Cardiac fibroblast (primary cell): ENCODE data around the gene PYGO1.
A peak's percentile ranks its signal among the peaks of the same experiment; 100 is the strongest.

Source experiments
- DNase-seq, 2 donors: peaks; one replicate each; pipeline versions ENCODE4 v3.0.0 to v3.0.0-alpha.2; 2010; ENCODE audit warnings: low read depth in 2 of 2
- H3K4me3 ChIP-seq, 2 donors: replicated peaks in 1 of 2; 1 replicate in 1 of 2; 2 replicates in 1 of 2; pipeline ENCODE4 v1.5.1; 2011; ENCODE audit warnings: low read depth in 2 of 2, low read length in 2 of 2, mild to moderate bottlenecking in 2 of 2, moderate library complexity in 1 of 2
- TF ChIP-seq, protein P1 (sequence below): IDR thresholded peaks from one replicate; pipeline ENCODE4 v1.5.1; 2011; ENCODE audit warnings: low read depth, mild to moderate bottlenecking, low read length, inconsistent platforms

PYGO1 gene

DNA sequence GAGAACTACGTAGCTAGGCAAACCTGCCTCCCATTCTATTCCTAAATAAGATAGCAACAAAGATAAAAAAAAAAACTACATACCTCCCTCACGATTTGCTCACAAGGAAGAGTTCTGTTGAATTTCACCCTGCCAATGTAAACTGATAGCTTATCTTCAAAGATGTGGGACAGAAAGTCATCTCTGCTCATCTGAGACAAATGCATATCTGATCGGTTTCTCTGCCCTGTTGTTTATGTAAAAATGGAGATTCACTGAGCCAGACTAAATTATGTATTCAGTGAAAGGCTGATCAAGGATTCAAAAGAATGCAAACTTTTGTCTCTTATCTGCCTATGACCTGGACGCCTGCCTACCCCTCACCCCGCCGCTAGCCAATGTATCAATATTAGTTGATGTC, 11.2 kb downstream of the PYGO1 start:
- H3K4me3 ChIP-seq: no peak overlapping the region
- TF ChIP-seq, protein P1, sequence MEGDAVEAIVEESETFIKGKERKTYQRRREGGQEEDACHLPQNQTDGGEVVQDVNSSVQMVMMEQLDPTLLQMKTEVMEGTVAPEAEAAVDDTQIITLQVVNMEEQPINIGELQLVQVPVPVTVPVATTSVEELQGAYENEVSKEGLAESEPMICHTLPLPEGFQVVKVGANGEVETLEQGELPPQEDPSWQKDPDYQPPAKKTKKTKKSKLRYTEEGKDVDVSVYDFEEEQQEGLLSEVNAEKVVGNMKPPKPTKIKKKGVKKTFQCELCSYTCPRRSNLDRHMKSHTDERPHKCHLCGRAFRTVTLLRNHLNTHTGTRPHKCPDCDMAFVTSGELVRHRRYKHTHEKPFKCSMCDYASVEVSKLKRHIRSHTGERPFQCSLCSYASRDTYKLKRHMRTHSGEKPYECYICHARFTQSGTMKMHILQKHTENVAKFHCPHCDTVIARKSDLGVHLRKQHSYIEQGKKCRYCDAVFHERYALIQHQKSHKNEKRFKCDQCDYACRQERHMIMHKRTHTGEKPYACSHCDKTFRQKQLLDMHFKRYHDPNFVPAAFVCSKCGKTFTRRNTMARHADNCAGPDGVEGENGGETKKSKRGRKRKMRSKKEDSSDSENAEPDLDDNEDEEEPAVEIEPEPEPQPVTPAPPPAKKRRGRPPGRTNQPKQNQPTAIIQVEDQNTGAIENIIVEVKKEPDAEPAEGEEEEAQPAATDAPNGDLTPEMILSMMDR: no peak
- no peak for DNase-seq

DNA sequence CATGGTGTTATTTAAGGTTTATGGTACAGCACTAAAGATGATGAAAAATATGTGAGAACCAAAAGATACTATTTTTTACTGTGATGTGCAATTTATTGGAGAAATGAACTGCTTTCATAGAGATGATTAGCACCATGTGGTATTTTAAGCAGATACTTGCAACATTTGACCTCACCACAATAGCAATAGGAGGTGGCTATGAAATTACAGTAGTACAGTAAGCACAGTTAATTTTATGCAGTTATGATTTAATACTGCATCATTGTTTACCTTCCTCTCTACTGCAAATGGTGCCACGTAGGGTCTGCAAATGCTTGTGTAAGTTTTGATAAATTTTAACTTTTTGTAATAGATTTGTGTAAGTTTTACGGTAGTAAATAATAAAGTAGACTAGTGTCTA, 14.0 kb downstream of the PYGO1 start:
- peak in 1 of 2 donors; percentile 40 for DNase-seq
- TF ChIP-seq, protein P1: no peak

DNA sequence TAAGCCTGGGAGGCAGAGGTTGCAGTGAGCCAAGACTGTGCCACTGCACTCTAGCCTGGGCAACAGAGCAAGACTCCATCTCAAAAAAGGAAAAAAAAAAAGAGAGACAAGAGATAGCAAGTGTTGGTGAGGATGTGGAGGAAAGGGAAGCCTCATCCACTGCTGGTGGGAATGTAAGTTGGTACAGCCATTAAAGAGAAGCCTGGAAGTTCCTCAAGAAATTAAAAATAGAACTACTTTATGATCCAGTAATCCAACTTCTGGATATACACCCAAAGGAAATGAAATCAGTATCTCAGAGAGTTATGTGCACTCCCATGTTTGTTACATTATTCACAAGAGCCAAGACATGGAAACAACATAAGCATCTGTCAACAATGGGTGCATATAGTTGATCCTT, 14.9 kb downstream of the PYGO1 start:
- no peak for DNase-seq
- H3K4me3 ChIP-seq: no peak overlapping the region
- TF ChIP-seq, protein P1: no peak

More for the DNA sequence above, 14.0 kb downstream of the PYGO1 start:
- no peak overlapping the region for H3K4me3 ChIP-seq

DNA sequence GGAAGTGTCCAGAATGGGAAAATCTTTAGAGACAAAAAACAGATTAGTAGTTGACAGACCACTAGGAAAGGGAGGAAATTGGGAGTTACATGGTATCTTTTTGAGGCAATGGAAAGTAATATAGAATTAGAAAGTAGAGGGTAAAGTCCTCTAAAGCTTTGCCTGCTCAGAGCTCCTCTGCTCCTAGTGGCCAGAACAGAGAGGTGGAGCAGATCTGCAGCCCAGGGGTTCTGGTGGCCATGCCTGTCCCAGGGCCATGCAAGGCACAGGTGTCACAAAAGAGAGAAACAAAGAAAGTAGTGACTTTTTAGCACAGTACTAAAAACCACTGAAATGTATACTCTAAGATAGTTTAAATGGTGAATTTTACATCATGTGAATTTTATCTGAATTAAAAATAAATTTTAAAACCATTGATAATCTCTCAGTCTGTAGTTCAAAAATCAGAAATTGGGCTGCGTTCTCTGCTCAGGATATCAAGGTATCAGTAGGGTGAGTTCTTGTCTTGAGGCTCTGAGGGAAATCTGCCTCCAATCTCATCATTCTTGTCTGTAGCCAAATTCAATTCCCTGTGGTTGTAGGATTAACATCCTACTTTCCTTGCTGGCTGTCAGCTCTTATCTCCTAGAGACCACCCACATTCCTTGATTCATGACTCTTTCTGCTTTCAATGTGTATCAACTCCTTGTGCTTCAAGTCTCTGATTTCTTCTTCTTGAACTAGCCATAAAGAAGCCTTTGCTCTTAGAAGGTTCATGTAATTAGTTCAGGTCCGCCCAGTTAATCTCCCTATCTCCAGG, 23.6 kb downstream of the PYGO1 start:
- DNase-seq: no peak
- no peak overlapping the region for H3K4me3 ChIP-seq
- TF ChIP-seq, protein P1: peak; percentile 14

DNA sequence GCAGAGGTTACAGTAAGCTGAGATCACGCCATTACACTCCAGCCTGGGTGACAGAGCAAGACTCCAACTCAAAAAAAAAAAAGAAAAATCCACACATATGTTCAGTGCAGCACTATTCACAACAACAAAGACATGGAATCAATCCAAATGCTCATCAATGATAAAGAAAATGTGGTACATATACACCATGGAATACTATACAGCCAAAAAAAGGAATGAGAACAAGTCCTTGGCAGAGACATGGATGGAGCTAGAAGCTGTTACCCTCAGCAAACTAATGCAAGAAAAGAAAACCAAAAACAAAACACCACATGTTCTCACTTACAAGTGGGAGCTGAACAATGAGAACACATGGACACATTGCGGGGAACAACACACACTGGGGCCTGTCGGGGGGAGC, 25.5 kb downstream of the PYGO1 start:
- TF ChIP-seq, protein P1: no peak
- no peak overlapping the region for H3K4me3 ChIP-seq
- DNase-seq: no peak

DNA sequence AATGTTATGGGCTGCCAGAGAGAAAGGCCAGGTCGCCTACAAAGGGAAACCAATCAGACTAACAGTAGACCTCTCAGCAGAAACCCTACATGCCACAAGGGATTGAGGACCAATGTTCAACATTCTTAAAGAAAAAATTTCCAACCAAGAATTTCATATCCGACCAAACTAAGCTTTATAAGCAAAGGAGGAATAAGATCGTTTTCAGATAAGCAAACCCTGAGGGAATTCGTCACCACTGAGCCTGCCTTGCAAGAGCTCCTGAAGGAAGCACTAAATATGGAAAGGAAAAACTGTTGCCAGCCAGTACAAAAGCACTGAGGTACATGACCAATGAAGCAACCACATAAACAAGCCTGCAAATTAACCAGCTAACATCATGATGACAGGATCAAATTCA, 33.1 kb downstream of the PYGO1 start:
- H3K4me3 ChIP-seq: no peak overlapping the region
- no peak for DNase-seq
- TF ChIP-seq, protein P1: no peak

DNA sequence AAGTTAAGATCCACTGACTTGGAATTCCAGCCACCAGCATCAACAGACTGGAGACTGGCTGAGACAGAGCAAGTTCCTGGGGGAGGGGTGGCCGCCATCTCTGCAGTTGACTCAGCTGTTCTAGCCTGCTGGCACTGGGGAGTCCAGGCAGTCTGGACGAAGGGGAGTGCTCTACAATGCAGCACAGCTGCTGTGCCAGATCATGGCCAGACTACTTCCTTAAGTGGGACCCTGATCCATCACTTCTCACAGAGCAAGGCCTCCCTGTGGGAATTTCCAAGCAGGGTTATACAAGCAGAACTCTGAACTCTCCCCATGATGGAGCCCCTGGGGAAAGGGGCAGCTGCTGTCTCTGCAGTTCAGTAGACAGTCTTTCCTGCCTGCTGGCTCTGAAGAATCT, 35.2 kb downstream of the PYGO1 start:
- TF ChIP-seq, protein P1: no peak
- peak; percentile 61 to 90 for DNase-seq

More for the DNA sequence above, 35.2 kb downstream of the PYGO1 start:
- no peak overlapping the region for H3K4me3 ChIP-seq
